NCI-H446 treated with DMSO at 0.1 percent for 48 hours (cell line): ENCODE results near the gene KCTD20.

Source experiments
- DNase-seq: peaks from one replicate; lab custom pipeline; 2025; lab: John Stamatoyannopoulos, UW

KCTD20 gene

DNA sequence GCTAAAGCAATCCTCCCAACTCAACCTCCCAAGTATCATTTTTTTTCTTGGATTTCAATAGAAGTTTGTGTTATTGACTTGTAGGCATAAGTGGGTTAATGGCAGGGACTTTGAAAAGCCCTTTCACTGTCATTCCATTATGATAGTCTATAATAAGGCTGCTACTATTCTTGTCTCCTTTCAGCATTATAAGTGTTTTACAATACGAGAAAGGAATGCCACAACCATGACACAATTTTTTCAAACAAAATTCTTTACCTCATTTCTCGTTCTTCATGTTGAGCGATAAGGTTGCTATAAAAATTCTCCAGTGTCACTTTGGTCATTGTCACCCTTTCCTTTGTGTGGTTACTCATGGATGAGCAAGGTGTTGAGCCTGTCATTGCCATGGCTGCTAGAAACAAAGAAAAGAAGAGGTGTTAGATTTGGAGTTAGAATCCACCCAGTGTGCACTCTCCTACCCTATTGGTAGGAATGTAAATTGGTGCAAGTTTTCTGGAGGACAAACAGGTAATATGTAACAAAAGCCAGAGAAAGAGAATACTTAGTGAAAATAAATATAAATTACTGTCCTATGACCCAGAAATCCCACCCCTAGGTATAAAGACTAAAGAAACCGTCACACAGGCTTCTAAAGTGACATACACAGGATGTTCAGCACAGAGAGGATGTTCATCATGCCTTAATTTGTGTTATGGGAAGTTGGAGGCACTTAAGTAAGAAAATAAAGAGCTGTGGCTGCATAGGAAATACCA lies 97.2 kb downstream of the KCTD20 start:
- DNase-seq, result no peak
